CD4-positive, alpha-beta T cell treated with Interleukin-2 at 100 ng/mL for 4 hours (primary cell): Measurements from ENCODE around the gene PVR.
"Not testable (repeated sequence)": the region's sequence is repeated elsewhere in the genome, so short reads cannot be mapped to it uniquely, and the experiment has no call there.

Experiments used
- DNase-seq: peaks from one replicate; pipeline ENCODE4 v3.0.0-alpha.2; 2020; ENCODE audit warnings: low spot score

Gene PVR

GRCh38 chr19:44618640-44619357 is 24.9 kb upstream of the PVR start:
- no peak for DNase-seq

GRCh38 chr19:44620667-44621066 is 23.0 kb upstream of the PVR start:
- DNase-seq: no peak

DNA sequence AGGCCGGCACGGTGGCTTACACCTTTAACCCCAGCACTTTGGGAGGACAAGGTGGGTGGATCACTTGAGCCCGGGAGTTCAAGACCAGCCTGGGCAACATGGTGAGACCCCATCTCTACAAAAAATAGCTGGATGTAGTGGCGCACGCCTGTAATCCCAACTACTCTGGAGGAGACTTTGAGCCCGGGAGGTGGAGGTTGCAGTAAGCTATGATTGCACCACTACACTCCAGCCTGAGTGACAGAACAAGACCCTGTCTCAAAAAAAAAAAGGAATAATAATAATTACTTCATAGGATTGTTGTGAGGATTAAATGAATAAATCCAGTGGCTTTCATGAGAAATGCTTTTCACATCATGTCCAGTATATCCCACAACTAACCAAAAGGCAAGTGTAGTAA is 22.3 kb upstream of the PVR start:
- DNase-seq: no peak

- DNase-seq: no peak
These were observed 20.6 kb upstream of the PVR start for GRCh38 chr19:44623080-44623479.

DNA sequence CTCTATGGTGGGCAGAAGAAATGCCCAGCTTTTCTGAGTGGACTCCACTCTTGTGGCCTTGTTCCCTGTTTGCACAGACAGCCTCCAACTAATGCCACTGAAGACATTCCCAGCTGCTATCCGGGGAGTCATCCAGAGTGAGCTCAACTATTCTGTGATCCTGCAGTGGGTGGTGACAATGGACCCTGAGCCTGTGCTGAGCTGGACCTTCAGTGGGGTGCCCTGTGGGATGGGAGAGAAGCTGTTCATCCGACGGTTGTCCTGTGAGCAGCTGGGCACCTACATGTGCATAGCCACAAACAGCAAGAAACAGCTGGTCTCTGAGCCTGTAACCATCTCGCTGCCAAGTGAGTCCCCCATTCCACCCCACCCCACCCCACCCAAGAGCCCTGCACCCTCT is 20.1 kb upstream of the PVR start:
- DNase-seq: no peak

GRCh38 chr19:44624840-44625354 is 18.8 kb upstream of the PVR start:
- no peak for DNase-seq

- not testable (repeated sequence) for DNase-seq
These were observed 18.1 kb upstream of the PVR start for GRCh38 chr19:44625637-44626036.

DNA sequence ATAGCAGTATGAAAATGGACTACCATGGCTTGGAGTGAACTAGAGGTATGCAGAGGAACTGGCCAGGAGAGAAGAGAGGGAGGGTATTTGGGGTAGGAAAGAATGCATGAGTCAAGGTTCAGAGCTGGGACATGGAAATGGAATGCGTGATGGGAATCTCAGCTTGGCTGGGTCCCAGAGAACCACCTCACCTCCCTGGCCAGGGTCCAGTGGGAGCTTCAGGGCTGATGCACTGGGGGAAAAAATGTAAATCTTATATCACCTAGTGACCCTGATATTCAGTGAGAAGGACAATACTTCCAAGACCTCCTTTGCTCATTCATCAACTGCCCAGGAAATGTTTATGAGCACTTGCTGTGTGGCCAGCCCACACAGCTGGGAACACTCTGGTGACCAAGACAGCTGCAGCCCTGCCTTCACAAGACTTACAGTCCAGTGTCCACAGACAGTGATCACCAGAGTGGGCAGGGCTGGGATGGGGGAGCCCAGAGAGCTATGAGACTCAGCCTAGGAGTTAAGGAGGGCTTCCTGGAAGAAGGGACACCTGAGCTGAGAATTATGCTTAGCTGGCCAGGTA is 17.6 kb upstream of the PVR start:
- DNase-seq: no peak

GRCh38 chr19:44627631-44628030 is 16.1 kb upstream of the PVR start:
- DNase-seq: no peak

- DNase-seq: no peak
These were observed 14.9 kb upstream of the PVR start for GRCh38 chr19:44628793-44629192.

DNA sequence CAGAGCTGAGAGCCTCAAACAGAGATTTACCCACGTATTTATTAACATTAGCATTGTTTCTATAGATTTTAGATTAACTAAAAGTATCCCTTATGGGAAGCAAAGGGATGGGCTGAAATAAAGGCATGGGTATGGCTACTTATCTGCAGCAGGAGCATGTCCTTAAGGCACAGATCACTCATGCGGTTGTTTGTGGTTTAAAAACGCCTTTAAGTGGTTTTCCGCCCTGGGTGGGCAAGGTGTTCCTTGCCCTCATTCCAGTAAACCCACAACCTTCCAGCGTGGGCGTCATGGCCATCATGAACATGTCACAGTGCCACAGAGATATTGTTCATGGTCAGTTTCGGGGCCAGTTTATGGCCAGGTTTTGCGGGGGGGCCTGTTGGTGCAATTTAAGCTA is 12.1 kb upstream of the PVR start:
- not testable (repeated sequence) for DNase-seq

- not testable (repeated sequence) for DNase-seq
These were observed 9.7 kb upstream of the PVR start for GRCh38 chr19:44634058-44634457.

DNA sequence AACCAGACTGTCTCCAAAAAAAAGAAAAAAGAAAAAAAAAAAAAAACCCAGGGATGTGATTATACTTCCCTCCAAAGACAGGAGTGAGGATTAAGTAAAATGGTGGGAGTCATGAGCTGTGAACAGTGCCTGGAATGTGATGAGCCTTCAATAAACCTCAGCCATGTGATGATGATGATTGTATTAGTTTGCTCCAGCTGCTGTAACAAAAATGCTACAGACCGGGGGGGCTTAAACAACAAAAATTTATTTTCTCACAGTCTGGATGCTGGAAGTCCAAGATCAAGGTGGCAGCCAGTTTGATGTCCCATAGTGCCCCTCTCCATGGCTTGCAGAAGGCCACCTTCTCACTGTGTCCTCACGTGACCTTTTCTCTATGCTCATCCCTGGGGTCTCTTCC is 8.9 kb upstream of the PVR start:
- no peak for DNase-seq

- no peak for DNase-seq
These were observed 7.9 kb upstream of the PVR start for GRCh38 chr19:44635581-44636438.

DNA sequence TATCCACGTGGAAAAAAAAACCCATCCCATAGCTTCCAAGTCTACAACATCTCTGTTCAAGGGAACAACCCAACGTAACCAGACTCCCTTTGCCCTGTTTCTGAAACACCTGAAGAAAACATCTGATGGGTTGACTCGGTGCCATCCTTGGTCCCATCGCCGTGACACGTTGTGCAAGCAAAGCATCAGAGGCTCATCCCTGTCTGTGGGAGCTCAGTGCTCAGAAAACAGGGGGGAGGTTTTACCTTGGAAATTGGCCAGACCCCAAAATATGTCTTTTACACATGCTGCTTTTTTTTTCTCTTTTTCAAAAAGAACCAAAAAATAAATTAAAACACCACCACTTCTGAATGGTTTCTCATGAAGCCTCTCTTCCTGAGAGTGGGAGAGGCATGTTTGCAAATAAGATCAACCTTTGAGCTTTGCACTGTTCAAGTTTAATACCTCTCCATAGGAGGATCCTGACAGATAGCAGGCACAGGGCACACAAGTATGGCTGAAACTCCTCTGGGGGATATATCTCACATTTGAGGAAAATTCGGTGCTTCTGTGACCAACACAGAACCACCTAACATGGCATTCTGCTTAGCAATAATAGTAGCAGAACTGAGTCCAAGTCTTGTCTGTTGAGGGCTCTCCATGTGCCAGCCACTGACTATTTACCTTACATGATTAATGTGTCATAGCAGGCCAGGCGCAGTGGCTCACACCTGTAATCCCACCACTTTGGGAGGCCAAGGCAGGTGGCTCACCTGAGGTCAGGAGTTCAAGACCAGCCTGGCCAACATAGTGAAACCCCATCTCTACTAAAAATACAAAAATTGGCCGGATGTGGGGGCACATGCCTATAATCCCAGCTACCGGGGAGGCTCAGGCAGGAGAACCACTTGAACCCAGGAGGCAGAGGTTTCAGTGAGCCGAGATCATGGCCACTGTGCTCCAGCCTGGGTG is 7.0 kb upstream of the PVR start:
- no peak for DNase-seq

- DNase-seq: no peak
These were observed 6.3 kb upstream of the PVR start for GRCh38 chr19:44637390-44637764.

DNA sequence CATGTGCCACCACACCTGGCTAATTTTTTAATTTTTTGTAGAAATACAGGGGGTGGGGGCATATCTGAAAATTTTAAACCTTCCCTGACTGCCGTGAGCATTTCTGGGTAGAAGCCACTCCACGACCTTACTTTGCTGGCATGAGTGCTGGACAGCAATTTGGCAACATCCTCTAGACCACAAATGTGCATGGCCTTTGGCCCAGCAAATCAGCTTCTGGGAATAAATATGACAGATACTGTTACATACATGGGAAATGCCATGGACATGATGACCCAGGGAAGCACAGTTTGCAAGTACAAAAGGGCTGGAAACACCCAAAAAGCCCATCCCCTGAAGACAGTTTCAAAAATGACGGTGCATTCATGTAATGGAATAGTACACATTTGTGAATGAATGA is 3.2 kb upstream of the PVR start:
- no peak for DNase-seq

DNA sequence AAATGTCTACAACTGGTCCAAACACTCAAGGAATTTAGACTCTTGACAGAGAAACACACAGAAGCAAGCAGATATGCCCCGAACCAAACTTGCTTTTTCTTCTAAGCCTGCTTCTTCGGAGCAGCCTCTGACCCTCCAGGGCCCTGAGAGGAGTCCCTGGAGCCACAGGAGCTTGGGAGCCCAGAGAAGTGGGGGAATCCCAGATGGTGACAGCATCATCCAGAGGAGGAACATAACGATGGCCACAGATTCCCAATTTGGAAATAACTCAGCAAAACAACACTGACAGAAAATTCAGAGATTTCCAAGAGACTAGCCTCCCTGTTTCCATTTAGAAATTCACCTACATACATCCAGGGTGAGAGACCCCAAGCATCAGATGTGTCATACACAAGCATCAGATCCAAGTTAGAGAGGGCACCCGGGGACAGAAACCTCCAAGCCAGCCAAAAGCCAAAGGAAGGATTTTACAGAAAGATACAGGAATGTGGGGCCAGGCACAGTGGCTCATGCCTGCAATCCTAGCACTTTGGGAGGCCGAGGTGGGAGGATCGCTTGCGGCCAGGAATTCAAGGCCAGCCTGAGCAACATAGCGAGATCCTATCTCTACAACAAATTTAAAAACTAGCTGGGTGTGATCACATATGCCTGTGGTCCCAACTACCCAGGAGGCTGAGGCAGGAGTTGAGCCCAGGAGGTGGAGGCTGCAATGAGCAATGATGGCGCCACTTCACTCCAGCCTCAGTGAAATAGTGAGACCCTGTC is 2.0 kb upstream of the PVR start:
- no peak for DNase-seq

GRCh38 chr19:44642377-44642776 is 1.3 kb upstream of the PVR start:
- no peak for DNase-seq

DNA sequence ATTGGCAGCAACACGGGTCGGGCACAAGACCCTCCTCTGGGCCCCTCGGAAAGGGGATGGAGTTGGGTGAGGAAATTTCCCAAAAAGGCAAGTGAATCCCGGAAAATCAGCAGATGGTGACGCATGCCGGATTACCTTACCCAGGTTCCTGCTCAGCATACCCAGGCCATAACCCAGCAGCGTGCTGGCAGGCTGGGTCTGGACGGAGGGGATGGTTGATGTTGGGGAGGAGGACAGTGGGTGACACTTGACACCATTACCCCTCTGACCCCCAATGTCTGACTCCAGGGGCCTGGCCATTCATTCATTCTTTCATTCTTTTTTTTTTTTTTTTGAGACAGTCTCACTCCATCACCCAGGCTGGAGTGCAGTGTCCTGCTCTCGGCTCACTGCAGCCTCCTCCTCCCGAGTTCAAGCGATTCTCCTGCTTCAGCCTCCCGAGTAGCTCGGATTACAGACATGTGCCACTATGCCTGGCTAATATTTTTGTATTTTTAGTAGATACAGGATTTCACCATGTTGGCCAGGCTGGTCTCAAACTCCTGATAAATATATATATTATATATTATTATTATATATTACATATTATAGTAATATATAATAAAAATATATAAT is 799 bp downstream of the PVR start:
- DNase-seq: no peak
